ENCODE data around the gene SPRED2. TPM values are rescaled to one million over a fixed set of nuclear protein-coding genes. Genes with fewer than 3 reads are reported as not detected.

SPRED2 gene
- total and polyA plus RNA-seq, 3 donors from 2014 or later = 10.0 to 14.1 (median 11.3) TPM

DNA sequence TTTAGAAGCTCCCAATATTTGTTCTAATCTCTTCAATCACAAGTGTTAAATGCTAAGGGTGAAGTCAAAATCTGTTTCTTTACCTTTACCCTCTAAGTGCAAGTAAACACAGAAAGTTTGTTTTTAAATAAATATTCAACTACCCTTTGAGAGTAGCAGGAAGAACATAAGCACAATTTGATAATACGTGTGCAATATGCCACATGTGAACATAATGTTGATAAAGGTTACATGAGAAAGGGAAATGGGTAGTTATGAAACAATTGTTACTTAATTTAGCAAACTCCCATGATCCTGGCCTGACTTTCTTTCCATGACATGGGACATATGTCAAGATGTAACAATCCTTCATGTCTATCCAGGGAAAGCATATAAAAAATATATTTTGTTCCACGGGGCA is 7.1 kb downstream of the SPRED2 start:
- H3K4me1 ChIP-seq = peaks cover 6% of the 10 kb centered on the region
- no peak for TF ChIP-seq POLR2A (IDR thresholded peaks at IDR 0.05)
- TF ChIP-seq, protein P1, sequence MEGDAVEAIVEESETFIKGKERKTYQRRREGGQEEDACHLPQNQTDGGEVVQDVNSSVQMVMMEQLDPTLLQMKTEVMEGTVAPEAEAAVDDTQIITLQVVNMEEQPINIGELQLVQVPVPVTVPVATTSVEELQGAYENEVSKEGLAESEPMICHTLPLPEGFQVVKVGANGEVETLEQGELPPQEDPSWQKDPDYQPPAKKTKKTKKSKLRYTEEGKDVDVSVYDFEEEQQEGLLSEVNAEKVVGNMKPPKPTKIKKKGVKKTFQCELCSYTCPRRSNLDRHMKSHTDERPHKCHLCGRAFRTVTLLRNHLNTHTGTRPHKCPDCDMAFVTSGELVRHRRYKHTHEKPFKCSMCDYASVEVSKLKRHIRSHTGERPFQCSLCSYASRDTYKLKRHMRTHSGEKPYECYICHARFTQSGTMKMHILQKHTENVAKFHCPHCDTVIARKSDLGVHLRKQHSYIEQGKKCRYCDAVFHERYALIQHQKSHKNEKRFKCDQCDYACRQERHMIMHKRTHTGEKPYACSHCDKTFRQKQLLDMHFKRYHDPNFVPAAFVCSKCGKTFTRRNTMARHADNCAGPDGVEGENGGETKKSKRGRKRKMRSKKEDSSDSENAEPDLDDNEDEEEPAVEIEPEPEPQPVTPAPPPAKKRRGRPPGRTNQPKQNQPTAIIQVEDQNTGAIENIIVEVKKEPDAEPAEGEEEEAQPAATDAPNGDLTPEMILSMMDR (IDR thresholded peaks at IDR 0.05) = no peak
- intact Hi-C loops (cut with DNase I; ENCODE audit: low total_unique reads) = no loop called here
- H3K9me3 ChIP-seq = no peaks in the 10 kb centered on the region
- H3K27me3 ChIP-seq = no peaks in the 10 kb centered on the region
- 63 to 74% methylated on average over 2 of the region's 2 CpGs for WGBS, 2 donors
- H3K36me3 ChIP-seq (ENCODE audit: low read depth, missing control alignments) = no peaks in the 10 kb centered on the region
- H3K27ac ChIP-seq = no peak overlapping the region
- no peak overlapping the region for H3K4me3 ChIP-seq
- no peak for DNase-seq

DNA sequence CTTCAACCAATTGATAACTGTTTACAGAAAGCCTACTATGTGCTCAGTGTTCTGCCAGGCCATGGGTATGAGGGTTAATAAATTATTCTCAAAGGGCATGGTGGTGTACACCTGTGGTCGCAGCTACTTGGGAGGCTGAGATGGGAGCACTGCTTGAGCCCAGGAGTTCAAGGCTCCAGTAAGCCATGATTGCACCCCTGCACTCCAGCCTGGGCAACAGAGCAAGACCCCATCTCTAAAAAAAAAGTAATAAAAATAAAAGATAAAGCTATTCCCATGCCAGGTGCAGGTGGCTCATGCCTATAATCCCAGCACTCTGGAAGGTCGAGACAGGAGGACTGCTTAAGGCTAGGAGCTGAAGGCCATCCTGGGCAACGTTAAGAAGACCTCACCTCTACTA is 8.0 kb downstream of the SPRED2 start:
- Histone ChIP-seq H3K27me3 (no peaks in the 10 kb centered on the region), H3K4me1 (no peaks in the 10 kb centered on the region), H3K27ac (no peak overlapping the region), H3K36me3 (ENCODE audit: low read depth, missing control alignments) (no peaks in the 10 kb centered on the region), H3K4me3 (no peak overlapping the region), H3K9me3 (no peaks in the 10 kb centered on the region)
- no peak for DNase-seq
- TF ChIP-seq, protein P1 (IDR thresholded peaks at IDR 0.05) = no peak
- TF ChIP-seq POLR2A (IDR thresholded peaks at IDR 0.05) = no peak
- WGBS, 2 donors = 84 to 93% methylated on average over 3 of the region's 3 CpGs
- intact Hi-C loops (cut with DNase I; ENCODE audit: low total_unique reads) = no loop called here

DNA sequence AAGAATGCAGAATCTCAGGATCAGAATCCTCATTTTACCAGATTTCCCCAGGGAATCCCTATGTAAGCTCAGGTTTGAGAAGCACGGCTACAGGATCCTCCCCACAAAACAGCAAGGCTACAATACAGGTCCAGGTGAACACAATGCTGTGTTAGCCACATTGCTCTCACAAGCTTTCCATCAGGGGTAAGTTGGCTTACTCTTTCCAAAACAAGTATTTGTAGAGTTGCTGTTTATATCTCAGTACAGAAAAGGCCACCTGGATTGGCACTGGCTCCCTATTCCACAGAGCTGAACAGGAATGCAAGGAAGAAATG is 11.0 kb downstream of the SPRED2 start:
- intact Hi-C loops (cut with DNase I; ENCODE audit: low total_unique reads) = no loop called here
- no peak overlapping the region for H3K4me3 ChIP-seq

DNA sequence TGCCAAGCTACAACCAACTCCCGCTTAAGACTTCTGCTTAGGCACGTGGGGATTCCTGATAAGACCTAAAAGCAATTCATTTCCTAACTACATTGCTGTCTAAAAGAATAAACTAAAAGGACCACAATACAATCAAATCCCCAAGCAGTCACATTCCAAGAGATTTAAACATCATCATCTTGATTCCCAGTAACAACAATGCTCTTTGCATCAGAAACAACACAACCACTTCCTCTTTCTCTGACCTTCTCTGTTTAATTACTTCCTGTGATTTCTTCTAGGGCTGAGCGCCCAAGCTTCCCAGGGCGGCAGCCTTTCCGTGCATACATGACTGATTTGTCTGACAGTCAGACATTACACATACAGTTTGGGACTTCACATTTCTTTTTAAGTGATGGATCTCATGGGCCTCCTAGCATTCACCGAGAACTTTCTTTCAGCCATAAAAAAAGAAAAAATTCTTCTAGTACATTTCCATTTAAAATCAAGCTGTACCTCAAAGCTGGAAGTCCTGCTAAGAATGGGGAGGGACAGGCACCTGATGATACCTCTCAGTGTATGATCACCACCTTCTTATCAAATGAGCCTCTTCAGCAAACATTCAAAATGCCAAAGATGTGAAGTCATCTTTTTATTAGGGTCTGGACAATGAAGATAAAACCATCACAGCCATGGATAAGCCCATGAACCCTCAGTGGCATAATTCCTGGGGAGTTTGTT is 11.5 kb downstream of the SPRED2 start:
- 62 to 70% methylated on average over 6 of the region's 6 CpGs for WGBS, 2 donors
- Histone ChIP-seq H3K4me3 (no peak overlapping the region), H3K4me1 (no peaks in the 10 kb centered on the region), H3K27me3 (no peaks in the 10 kb centered on the region), H3K27ac (no peak overlapping the region), H3K9me3 (no peaks in the 10 kb centered on the region), H3K36me3 (ENCODE audit: low read depth, missing control alignments) (no peaks in the 10 kb centered on the region)
- intact Hi-C loops (cut with DNase I; ENCODE audit: low total_unique reads) = no loop called here
- DNase-seq = no peak
- TF ChIP-seq, protein P1 (IDR thresholded peaks at IDR 0.05) = no peak
- no peak for TF ChIP-seq POLR2A (IDR thresholded peaks at IDR 0.05)

More for the DNA sequence above, 11.0 kb downstream of the SPRED2 start:
- no peaks in the 10 kb centered on the region for H3K36me3 ChIP-seq (ENCODE audit: low read depth, missing control alignments)
- H3K27ac ChIP-seq = no peak overlapping the region
- TF ChIP-seq, protein P1 (IDR thresholded peaks at IDR 0.05) = no peak
- TF ChIP-seq POLR2A (IDR thresholded peaks at IDR 0.05) = no peak
- H3K9me3 ChIP-seq = no peaks in the 10 kb centered on the region
- no peaks in the 10 kb centered on the region for H3K4me1 ChIP-seq
- WGBS, 2 donors = 80 to 100% methylated on average over 1 of the region's 1 CpG
- H3K27me3 ChIP-seq = no peaks in the 10 kb centered on the region
- no peak for DNase-seq

DNA sequence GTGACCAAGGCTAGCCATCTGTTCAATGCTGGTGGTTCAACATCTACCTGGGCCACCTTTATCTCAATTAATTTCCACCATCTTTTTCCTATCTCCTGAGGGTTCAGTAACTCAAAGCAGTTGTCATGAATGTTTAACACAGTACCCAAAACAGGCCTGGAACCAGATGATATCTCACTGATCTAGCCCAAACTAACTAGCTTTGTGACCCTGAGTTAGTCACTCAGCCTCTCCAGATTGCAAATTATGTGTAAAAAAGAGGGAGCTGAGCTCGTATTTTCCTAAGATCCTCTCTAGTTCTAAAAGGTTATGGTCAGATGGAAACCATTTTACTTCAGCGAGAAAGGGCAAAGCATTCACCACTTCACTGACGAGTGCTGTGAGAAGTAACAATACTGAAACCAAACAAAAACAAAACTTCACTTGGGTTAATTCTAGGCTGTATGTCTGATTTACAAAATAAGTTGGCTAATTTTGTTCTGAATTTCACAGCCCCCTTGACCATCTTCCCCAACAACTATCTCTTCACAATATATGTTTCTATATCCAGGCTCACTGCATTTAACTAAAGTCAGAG is 14.8 kb downstream of the SPRED2 start:
- intact Hi-C loops (cut with DNase I; ENCODE audit: low total_unique reads) = no loop called here
- 88 to 90% methylated on average over 3 of the region's 3 CpGs for WGBS, 2 donors
- no peak for DNase-seq
- Histone ChIP-seq H3K36me3 (ENCODE audit: low read depth, missing control alignments) (no peaks in the 10 kb centered on the region), H3K27me3 (no peaks in the 10 kb centered on the region), H3K27ac (no peak overlapping the region), H3K9me3 (no peaks in the 10 kb centered on the region), H3K4me3 (no peak overlapping the region), H3K4me1 (no peaks in the 10 kb centered on the region)
- no peak for TF ChIP-seq POLR2A (IDR thresholded peaks at IDR 0.05)
- TF ChIP-seq, protein P1 (IDR thresholded peaks at IDR 0.05) = no peak

All from testis (tissue), 3 donors.